GM19035 (cell line): ENCODE measurements around the gene PMVK.

Source experiments
- ATAC-seq: cut with Tn5 transposase; IDR thresholded peaks from one replicate; pipeline ENCODE4 v1.9.1; 2021; ENCODE audit not compliant: unreplicated experiment

Gene PMVK

DNA sequence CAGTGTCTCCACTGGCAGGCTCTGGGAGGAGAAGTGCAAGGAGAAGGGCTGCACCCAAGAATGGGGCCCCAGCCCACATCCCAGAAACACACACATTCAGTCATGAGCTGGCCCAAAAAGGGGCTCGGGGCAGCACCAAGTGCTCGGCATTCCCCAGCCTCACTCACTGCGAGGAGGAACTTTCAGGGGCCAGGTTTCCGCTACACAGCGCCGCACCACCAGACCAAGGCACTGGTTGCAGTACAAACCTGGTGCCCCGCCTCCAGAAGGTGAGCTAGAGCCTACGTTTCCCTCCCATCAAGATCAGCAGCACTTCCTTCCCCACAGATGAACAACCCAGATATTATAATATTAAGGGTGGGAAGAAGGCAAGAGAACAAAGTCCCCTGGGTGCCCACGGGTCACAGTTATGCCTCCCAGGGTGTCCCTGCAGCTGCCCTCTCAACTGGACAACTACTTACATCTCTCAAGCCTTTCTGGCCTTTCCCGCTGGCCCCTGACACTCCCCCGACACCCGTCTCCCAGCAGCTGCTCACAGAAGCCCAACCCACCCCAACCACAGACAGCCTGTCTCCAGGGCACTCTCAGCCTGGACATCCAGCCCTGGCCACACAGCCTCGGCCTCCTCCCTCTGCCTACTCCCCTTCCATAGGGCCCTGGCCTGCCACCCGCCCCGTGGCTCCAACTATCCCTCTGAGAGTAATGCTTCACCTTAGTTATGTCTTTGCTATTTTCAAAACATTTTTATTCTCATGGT, 15.6 kb upstream of the PMVK start:
- ATAC-seq: no peak

DNA sequence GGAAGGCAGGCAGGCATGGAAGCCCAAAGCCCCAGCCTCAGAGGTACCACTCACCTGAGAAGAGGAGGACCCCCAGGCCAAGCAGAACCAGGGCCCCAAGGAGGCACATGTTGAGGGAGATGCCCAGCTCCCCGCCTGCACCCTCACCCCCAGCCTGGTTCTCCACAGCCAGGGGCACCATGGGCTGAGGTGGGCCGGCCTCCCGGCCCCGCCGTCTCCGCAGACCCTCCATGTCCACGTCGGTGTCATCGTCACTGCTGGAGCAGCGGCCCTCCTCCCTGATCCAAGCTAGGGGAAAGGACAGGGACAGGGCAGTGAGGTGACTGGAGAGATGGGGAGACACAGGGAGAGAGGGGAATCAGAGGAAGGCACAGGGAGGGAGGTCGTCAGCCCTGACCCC, 11.6 kb upstream of the PMVK start:
- ATAC-seq: no peak

DNA sequence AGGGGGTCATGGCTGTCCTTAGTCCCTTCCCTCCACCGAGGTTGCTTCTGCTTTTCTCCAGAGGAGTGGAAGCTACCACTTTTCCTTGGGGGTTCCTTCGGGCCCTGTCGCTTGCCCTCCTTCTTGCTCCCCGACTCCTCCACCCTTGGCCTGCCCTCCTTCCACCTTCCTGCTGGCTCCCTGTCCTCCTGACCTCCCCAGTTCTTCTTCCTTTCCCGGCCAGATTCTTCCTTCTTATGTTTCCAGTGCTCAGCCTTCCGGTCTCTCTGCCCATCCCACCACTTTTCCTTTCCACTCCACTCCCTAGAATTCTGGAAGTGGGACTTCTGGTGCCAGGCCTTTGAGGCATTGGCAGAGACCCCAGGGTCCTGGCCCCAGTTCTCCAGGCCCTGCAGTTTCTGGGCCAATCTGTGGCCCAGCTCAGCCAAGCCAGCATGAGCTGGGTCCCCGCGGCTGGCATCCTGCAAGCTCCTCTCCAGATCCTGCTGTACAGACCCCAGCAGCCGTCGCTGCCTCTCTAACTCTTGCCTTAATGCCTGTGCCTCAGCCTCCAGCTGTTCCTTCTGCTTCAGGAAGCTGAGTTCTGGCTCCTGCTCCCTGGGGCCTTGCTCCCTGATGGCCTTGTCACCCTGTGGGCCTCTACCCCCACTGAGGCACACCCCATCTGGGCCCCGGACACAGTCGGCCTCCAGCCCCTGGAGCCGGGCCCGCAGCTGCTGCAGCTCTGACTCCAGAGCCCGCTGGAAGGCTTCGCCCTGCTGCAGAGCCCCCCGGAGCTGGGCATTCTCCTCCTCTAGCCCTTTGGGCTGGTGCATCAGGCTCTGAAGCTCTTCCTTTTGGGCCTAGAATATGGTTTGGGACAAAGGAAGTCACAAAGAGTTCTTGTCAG, 9.7 kb upstream of the PMVK start:
- no peak for ATAC-seq

DNA sequence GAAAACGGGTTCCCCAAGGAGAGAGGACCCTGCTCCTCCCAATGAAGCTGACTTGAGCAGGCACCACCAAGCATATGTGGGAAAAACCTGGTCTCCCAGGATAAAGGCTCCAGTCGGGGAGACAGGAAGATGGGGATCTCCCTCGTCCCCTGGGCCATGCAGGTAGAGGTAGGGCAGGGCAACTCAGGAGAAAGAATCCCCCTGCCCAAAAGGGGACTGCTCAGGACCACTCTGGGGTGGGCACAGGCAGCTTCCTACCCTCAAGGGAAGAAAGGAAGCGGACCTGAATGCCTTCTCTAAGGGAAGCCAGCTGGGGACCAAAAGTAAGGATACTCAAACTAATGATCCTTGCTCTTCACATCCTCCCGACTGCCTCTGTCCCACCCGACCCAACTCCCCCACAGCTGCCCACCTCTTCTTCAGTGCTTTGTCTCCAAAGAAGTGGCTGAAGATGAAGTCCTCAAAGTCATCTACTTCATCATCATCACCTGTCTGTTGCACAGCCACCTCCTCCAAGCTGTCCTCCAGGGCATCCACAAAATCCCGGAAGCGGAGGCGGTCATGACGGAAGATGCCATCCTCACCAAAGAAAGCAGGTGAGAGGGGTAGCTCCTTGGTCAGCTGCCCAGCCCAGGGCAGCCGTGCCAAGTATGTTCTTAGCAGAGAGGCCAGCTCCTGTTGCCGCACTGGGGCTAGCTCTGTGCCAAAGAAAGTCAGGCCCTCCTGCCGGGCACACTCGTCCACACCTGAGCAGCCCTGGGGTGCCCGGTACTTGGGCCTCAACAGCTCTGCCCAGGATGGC, 8.8 kb upstream of the PMVK start:
- ATAC-seq: no peak

DNA sequence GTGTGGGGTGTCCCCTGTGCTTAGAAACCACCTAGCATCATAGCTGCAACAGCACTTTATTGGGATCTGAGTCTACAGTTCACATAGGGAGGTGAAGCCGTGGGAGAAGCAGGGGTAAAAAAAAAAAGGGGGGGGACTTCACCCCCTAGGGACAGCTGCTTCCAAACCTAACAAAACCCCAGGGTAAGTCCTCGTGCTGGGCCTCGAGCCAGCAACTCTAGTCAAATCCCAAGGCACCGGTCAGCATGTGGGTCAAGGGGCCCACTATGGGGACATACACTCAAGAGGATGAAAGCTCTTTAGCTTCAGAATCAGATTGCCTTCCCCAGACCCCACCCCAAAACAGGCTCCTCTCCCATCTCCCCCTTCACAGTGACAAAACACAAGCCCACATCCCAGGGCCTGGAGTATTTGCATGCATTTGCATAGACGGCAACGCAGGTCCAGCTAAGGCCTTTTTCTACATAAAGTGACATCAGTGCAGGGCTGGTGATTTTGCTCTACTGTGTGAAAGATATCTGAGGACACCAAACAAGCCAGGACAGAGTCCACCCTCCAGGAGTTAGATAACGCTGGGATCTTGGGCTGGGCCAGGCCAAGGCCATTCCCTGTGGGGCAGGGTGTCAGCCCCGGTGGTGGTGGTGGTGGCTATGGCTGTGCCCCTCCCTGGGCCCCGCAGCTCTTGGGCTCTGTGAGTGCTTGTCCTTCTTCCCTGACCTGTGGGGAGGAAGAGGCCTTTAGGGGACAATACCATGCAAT, 8.1 kb upstream of the PMVK start:
- no peak for ATAC-seq

DNA sequence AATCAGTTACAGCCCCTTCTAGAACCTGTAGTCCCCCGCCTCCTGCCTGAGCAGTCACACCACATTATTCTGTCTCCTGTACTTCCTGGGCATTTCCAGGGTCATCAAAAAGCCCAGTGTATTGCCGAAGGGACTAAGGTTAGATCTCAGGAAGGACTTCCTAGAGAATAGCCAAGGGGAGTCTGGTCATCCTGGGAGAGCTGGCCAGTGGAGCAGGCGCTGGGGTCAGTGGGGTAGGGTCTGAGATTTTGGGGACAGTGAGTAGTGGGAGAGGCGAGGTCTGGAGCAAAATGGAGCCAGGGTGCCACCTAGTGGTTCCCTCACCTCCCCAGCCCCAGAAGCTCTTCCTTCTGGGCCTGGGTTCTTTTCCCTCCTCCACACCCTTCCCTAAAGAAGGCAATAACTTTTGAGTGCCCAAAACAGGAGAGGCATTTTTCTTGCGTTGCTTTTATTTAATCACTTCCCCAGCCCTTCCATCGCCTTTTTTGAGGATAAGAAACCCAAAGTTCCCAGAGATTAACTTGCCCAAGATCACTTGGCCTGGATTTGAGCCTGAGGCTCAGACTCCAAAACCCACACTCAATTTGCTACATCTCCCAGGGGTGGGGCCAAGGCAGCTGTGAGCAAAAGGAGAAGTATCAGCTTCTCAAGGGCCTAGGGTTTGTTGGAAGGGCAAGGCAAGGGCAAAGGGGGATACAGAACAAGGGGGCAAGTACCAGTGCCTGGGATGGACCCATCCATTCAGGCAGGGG, 7.3 kb upstream of the PMVK start:
- ATAC-seq: no peak

DNA sequence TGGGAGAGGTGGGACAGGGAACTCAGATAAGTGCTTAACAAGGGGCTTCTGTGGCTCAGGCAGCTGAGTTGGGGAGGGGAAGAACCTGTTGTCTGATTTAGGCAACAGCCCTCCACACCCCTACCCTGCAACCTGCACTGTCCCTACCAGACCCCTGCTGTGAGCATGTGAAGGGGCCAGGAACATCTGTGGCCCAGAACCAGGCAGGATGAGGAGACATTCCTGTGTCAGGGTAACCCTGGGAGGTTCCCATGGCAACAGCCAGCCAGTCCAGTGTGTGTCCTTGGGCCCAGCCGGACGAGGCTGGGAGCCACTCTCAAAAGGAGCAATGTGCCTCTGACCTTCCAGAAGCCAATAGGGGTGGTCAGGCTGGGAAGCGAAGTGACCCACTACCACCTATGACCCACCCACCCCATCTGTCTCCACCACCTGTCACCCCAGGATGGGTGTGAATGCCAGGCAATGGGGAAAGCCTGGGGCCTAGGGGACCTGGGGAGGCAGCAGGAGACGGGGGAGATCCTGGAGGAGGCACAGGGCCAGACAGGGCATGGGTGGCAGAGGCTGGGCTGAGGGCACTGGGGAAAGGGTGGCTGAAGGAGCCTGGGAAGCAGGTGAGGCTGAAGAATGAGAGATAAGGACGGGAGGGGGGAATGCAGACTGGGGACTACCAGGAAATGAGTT, 5.0 kb upstream of the PMVK start:
- ATAC-seq: no peak

DNA sequence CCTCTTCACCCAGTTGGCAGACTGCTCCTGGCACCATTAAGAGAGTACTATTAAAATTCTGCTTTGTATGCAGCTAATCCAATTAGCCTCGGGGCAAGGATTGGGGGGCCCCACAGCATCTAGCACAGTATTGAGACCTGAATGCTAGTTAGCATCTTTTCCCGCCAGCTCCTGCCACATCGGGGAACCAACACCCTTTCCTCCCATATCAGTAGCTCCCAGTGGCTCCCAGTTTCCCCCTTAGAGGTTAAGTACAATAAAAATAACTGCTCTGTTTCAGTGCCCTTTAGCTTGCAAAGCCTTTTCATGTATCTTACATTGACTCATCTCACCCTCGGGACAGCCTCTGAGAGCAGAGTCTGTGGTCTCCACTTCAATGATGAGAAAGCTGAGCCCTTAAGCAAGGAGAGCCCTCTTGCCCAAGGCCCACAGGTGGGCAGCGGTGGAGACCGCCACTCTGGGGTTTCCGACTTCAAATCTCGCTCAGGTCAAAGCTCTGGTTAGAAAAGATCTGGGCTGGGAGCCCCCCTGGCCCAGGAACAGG, 4.2 kb upstream of the PMVK start:
- no peak for ATAC-seq

DNA sequence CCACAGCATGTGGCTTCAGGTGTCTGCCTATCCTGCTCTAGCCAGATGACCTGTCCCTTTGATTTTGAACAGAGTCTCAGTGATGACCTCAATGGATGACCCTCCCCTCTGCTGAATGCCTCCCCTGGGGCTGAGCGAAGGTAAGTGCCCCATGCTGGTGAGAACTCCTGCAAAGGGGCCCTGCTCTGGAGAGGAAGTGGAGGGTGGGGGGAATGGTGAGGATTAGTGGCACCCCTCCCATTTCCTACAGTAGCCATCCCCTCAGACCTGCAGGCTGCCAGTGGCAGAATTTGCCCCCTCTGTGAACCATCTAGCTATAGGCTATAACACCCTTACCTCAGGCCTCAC, 3.7 kb upstream of the PMVK start:
- no peak for ATAC-seq

DNA sequence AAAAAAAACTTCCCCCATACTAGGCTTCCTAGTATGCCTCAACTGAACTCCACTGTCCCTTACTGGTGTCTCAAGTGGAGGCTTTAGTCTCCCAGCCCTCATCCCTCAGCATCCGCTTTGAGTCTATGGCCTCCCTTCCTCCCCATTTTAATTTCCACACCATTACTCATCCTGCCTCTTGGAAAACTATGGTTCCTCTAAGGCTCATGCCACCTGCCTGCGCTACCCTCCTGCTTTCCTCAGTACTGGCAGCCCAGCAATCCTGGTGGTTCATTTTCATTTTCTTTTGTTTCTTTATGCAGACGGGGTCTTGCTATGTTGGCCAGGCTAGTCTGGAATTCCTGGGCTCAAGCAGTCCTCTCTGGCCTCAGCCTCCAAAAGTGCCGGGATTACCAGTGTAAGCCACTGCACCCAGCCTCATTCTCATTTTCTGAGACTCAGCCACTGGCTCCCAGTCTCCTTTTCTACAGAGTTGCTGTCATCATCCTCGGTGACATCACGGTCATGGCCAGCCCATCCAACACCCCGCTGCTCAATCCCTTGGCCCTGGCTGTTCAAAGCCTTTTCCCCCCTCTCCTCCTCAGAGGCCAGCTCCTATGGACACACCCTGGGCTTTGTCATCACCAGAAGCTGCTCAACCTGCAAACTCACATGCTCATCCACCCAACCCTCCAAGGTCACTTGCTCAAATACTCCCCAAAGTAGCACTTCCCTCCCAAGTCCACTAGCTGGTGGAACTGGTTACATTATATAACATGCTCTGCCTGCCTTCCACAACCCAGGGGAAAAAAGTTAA, 2.3 kb upstream of the PMVK start:
- ATAC-seq: no peak

DNA sequence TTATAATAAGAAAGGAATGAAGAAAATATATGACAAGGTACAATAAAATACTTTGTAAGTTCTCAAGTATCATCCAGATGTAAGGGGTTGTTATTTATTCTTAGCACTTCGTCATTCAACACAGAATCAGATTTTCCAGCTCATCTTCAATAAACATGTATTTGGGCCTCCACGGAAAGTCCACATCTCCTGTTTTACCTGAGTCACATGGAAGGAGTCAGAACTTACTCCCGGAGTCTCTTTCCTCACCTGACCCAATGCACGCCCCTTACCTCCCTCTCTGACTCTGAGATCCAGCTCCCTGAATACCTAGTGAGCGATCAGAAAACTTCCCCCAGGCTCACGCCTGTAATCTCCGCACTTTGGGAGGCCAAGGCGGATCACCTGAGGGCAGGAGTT, 1.5 kb upstream of the PMVK start:
- ATAC-seq: no peak

DNA sequence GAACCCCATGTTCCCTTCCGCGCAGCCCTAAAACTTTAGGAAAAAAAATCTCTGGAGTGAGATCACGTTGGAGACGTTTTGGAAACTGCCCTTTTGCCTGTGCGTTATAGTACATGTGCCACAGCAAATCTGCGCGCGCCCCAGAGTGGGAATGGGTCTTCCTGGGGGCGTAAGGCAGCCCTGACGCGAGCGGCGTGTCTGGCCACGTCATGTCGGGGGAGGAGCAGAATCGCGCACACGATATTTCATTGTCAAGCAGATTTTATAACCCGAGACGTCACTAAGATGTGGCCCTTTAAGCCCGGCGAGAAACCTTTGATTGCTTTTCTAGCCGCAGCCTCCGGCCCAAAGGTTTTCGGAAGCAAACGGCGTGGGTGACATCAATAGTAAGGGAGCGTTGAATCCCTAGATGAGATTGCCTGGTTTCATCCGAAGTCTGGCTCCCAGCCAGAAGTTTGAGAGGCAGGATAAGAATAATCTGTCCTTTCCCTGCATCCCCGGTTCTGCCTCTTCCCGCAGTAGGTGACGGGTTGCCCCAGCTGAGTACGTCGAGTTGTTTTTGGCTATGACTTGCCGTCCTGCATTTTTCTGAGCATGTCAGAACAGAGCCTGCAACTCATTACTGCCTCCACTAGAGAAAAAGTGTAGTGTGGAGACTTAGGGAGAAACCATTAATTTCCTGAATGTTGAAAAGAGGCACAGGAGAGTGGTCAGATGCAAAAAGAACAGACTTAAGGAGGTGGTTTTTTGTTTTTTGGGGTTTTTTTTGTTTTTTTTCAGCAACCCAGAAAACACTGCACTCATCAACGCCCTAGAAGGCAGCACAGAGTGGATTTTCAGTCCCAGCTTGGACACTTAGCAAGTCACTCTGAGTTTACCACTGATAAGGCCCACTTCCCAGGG, 817 bp upstream of the PMVK start:
- peak; percentile 58 for ATAC-seq

DNA sequence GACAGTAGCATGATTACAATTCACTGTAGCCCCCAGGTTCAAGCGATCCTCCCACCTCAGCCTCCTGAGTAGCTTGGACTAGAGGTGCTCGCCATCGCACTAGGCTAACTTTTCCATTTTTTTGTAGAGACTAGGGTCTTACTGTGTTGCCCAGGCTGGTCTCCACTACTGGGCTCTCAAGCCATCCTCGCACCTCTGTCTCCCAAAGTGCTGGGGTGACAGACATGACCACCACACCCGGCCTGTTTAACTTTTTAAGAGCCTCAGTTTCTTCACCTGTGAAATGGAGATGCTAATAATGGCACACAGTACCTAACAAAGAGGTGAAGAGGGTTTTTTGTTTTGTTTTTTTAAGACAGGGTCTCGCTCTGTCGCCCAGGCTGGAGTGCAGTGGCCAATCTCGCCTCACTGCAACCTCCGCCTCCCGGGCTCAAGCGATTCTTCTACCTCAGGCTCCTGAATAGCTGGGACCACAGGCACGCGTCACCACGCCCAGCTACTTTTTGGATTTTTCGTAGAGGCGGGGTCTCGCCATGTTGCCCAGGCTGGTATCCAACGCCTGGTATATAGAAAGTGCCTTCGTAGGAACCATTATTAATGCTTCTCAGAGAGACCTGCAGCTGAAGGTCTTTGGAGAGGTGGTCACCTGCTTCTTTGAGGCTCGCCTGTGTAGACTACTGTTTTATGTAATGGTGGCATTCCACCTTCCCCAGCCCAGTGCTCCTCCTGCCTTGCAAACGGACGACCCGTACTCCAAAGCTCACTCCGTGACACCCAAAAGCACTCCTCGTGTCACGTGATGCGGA, 567 bp downstream of the PMVK start:
- ATAC-seq: peak; percentile 2

DNA sequence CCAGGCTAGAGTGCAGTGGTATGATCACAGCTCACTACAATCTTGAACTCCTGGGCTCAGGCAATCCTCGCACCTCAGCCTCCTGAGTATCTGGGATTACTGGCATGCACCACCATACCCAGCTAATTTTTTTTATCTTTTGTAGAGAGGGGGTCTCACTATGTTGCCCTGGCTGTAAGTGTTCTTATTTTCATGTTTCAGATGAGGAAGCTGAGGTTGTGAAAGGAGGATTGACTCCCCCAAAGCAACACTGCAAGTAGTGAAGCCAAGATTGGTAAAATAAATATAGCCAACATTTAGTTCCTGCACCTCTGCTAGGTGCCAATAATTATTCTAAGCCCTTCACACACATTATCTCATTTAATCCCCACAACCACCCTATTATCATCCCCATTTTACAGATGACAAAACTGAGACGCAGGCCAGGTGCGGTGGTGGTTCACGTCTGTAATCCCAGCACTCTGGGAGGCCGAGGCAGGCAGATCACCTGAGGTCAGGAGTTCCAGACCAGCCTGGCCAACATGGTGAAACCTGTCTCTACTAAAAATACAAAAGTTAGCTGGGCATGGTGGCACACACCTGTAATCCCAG, 2.1 kb downstream of the PMVK start:
- ATAC-seq: no peak

DNA sequence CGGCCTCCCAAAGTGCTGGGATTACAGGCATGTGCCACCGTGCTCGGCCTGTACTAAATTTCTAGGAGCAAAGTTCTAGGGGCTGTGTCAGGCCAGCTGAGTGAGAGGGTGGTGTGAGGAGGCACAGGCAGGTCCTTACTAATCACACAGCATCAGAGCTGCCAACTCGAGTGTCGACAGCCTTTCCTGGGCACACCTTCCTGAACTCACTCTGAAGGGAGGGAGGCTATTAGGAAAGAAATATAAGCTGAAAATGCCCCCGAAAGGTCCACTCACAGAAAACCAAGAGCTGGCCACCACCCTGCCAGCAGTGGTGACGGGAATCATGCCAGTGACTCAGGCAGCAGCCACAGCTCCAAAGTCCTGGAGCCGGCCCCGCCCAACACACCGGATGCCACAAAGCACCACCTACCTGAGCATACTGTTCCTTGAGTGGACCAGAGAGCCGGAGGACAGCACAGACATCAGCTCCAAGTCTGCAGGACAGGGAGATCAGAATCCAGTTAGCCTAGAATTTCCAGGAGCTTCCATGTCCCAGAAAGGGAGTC, 4.5 kb downstream of the PMVK start:
- no peak for ATAC-seq

DNA sequence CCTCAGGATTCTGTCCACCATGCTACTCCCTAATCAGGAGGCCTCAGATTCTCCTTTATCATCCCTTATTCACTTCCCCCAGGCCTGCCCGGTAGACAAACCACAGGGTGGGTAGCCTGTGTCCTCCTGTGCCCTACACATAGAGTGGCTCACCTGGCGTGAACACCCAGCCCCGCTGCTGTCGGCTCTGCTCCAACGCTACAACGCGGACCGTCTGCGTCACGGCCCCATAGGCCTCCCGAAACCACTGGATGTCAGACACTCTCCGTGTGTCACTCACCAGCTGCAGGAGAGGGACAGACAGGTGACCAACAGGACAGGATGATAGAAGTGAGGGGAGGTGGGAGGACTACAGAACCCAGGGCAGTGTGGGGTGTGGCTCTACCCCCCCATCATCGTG, 10.3 kb downstream of the PMVK start:
- no peak for ATAC-seq
